ENCODE measurements around the gene NUP205.
"Not testable (repeated sequence)": the region's sequence is repeated elsewhere in the genome, so short reads cannot be mapped to it uniquely, and the experiment has no call there.

Gene NUP205

DNA sequence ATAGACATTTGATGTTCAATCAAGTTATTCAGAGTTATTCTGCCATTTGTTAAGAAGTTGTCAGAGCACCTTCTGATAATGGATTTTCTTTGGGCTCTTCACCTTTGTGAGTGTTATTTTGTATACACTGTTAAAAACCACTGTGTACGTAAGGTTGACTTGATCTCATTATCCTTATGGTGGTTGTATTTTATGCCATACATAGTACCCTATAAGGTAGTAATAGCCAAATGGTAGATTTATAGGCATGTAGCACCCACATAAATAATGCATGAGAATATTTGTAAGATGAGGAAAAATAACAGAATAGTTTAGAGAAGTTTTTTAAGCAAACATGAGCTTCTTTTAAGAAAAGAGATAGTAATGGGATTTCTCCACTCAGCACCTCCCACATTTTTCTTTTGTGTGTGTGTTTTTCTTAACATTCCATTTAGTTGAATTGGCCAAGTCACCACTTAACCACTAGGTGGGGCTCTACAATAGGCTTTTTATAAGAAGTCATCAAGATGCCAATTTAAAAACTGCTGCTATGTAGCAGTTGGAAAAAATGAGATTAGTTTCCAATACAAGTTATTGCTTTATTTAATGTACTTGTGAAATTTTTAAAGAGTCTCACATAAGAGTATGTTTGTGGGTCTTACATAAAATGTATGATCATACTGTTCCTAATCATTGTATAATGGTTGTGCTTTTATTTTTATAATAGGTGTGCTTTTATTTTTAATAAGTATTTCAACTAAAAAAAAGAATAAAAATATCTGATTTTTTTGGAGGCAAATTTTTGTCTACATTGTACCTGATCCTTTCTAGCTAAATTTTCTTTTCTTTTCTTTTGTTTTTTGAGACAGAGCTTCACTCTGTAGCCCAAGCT lies 63.5 kb downstream of the NUP205 start:
- no peak for DNase-seq (ENCODE audit: low read depth)

DNA sequence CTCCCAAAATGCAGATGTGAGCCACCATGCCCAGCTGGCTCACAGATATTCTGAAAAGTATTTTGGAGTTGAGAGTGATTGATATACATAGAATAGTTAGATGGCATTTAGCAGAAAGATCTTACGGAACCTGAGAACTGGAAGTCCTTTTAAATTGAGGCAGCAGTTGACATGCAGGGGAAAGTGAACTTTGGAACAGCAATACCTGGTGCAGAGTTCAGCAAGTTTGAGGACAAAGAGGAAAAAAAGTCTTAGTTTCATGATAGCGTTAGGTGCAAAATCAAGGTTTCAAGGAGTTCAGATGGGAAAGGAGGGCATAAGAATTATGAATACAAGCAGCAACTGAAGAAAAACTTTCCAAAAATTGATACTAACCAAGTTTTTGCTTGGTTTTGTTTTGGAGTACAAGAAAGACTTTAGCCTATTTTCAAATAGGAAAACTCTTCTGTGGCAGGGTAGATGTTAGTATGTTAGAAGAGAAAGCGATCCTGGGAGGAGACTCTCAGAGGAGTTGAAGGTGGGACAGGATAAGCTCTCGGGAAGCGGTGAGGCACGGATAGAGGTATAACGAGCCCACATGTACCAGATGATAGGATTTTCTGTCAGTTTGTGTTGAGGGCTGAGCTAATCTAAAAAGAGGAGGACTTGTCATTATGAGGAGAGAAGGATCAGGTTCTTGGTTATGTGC lies 76.6 kb downstream of the NUP205 start:
- DNase-seq (ENCODE audit: low read depth): no peak

DNA sequence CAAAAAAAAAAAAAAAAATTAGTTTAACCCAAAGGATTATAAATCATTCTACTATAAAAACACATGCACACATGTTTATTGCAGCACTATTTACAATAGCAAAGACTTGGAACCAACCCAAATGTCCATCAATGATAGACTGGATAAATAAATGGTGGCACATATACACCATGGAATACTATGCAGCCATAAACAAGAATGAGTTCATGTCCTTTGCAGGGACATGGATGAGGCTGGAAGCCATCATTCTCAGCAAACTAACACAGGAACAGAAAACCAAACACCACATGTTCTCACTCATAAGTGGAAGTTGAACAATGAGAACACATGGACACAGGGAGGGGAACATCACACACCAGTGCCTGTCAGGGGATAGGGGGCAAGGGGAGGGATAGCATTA lies 82.0 kb downstream of the NUP205 start:
- not testable (repeated sequence) for DNase-seq (ENCODE audit: low read depth)

DNA sequence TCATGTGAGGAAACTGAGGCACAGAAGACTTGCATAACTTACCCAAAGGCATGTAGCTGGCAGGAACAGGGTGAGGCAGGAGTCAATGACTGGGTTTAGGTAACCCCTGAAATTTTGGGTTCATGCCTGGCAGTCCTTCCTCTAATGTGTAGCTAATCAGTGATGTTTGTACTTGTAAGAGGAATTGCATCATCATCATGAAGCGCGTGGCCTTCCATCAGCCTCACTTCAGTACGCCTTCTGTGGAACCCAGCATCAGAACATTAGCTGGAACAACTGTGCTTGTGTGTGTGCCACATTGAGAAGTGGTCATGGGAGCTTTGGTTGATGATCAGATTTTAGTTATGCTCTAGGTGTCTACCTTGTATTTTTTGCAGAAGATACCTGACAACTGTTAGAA lies 86.4 kb downstream of the NUP205 start:
- no peak for DNase-seq (ENCODE audit: low read depth)

DNA sequence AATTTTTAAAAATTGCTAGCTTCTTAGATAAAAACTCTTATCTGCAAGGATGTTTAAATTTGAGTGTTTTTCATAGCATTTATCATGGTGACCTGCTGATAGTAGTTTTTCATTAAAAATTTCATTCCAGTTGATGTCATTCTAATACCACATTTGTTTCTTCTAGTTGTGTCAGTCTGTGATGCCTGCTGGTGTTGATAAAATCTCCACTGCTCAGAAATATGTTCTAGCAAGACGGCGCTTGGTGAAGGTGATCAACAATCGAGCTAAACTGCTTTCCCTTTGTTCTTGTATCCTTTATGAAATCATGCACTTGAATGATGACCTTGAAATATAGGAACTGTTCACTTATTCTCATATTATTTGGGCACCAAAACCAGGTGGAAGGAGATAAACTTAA lies 87.0 kb downstream of the NUP205 start:
- no peak for DNase-seq (ENCODE audit: low read depth)

DNA sequence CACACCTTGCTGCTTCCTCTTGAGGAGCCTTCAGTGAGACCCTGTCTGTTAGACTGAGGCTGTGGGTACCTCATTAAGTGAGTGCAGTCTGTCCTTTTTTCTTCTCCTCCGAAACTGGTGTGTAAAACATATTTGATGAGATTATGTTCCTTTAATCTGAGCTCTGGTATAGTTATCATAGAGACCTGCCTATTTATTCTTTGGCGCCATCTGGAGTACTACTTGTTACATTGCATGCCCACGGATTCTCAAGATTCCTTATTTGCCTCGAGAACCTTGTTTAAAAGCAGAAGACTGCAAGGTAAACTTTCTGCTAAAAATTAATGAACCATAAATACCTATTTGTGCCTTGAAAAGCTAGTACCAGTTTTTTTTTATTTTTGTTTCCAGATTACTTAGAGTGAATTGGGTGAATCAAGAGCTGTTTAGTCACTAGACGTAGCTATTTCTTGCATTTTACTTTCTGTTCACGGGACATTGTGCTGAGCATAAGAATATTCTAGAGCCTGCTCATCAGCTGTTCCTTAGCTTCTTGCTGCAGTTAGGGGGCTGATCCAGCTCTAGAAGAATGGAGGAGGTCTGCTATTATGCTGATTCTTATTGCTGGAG lies 87.7 kb downstream of the NUP205 start:
- DNase-seq (ENCODE audit: low read depth): no peak

DNA sequence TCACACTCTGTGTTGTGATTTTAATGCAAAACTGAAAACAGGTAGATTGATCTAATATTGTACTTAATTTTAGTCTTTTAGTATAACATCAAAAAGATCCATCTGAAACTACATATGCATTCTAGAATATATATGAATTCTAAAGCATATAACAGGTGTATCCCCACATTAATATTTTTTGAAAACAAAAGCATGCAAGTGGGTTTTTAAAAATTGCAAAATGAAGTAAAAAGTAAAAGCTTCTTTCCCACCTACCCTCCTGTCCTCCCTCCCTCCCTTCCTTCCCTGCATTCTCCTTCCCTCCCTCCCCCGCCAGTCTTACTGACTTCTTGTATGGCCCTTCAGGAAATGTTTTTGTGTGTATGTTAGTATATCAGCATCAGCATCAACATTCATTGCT lies 90.0 kb downstream of the NUP205 start:
- DNase-seq (ENCODE audit: low read depth): no peak

DNA sequence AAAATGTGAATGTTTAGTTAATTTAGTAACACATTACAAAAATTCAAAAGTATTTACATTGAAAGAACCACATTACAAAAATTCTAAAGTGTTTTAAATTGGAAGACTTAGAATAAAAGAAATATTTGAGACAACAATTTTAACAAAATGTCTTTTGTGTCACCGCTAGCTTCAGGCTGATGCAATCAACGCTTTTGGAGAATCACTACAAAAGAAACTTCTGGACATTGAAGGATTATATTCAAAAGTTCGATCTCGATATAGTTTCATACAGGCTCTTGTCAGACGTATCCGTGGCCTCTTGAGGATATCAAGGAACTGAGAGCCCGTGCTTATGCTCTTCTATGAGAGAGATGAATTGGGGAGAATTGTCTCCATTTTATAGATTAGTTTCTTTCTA lies 90.5 kb downstream of the NUP205 start:
- DNase-seq (ENCODE audit: low read depth): no peak

DNA sequence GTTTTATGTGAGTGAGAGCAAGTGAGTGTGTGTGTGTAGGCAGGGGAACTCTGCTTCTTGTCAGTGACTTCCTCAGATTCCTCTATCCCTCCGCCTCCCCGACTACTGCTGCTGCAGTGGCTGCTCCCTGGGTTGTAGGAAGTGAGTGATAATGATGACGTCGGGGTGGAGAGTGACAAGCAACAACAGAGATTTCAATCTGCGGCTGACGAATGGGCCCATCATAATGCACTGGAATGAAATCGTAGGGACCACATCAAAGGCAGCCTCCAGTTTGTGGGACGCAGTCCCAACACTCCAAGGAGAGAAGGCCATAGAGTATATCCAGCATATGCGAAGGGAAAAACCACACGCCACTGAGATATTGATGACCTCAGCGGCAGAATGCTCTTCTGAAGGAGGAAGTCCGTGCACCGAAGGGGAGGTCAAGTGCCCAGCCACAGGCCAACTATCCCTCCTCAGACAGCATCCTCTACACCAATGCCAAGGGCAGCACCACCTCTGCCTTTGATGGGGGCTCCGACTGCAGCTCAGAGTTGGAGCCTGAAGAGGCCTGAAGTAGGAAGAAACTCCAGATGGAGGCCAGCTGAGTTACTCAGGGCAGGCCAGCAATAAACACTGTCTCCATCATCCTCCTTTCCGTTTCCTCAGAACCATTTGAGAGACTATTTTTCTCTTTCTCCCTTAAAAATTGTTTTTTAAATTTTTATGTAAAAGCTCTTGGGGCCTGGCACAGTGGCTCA lies 93.3 kb downstream of the NUP205 start:
- peak; percentile 34 for DNase-seq (ENCODE audit: low read depth)

DNA sequence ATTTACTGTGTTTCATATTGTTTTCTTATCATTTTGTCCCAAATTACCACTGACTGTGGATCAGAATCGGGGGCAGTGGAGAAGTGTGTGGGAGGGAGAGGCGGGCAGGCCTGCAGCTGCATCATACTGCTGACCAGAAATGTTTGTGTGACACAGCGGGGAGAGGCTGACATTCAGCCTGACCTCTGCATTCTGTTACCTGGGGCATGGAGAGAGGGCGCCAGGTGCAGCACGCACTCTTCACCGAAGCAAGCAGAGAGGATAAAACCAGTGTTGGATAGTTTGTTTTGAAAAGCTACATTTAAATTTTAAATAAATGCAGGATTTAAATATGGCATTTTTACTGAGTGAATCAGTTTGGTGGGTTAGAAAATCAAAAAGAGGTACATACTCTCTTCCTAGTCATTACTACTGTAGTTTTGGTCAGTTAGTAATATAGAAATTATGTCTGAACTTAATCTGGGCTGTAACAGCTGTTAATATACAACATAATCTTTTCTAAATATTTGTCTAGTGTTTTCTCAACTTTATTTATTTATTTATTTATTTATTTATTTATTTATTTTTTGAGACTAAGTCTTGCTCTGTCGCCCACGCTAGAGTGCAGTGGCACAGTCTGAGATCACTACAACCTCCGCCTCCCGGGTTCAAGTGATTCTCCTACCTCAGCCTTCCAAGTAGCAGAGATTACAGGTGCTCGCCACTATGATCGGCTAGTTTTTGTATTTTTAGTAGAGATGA lies 95.8 kb downstream of the NUP205 start:
- no peak for DNase-seq (ENCODE audit: low read depth)

DNA sequence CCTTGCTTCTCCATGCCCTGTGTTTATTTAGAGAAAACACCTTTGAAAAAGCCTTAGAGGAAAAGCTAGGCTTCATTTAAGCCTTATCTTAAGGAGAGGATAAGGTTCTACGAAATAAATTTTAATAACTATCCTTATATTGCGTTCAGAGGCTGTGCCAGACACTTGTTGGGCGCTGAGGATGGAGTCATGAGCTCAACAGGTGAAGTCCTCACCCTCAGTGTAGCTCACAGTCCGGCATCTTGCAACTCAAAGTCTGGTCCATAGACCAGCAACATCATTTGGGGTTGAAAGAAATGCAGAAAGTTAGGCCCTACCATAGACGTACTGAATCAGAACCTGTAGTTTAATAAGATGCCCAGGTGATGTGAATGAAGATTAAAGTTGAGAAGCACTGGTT lies 100.8 kb downstream of the NUP205 start:
- no peak for DNase-seq (ENCODE audit: low read depth)

DNA sequence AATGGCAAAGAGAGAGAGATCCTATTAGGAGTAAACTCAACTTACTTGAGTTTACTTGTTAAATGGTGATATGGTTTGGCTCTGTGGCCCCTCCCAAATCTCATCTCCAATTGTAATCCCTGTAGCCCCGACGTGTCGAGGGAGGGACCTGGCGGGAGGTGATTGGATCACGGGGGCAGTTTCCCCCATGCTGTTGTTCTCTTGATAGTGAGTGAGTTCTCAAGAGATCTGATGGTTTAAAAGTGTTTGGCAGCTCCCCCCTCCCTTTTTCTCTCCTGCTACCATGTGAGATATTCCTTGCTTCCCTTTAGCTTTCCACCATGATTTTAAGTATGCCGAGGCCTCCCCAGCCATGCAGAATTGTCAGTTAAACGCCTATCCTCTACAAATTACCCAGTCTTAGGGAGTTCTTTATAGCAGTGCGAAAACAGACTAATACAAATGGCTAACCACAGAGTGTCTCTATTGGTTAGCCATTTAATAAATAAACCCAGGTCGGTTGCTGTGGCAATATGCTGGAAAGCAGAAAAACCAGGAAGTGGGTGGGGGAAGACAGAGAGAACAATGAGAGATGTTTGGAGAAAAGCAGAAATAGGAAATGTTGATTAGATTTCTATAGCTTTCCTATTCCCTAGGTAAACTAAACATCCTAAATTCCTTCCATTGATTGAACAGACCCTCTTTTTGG lies 101.6 kb downstream of the NUP205 start:
- no peak for DNase-seq (ENCODE audit: low read depth)

DNA sequence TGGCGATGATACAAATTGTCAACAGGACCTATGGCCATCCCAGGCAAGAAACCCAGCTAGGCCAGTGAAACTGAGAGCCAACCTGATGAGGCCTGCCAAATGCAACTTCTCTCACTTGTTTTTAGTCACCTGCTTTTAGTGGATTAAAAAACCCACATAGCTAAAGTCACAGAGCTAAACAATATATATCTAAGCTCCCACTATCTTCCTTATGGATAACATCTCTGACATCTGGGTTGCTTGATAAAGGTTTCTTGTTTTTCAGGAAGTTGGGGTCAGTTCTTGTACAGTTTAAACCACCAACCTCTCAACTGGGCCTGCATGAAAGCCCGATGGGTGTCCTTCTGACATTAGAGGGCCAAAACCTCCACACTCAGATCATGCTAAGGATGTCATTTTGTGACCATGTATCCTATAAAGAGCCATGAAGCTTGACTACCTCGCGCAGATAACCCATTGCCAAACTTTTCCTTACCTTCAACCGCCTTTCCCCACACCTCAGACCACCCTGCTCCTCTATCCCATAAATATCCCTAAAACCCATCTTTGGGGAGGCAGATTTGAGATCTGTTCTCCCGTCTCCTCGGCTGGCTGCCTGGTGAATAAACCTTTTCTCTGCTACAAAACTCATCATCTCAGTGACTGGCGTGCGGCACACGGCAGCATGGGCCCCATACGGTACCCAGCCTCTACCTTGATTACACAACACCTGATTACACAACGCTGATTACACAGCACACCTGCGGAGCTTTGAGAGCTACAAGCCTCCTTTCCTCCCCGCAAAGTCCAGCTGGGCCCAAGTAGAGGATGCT lies 103.8 kb downstream of the NUP205 start:
- no peak for DNase-seq (ENCODE audit: low read depth)

DNA sequence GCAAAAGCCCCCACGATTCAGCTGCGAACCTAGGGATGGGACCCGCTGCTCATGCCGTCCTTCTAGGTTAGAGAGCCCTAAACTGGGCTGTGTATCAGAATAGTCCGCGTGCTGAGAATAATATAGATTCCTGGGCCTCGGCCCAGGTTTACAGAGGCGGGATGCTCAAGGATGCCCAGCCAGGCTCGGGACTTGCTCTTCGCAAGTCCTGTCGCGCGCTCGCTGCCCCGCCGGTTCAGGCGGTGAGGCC lies 104.3 kb downstream of the NUP205 start:
- DNase-seq (ENCODE audit: low read depth): no peak

DNA sequence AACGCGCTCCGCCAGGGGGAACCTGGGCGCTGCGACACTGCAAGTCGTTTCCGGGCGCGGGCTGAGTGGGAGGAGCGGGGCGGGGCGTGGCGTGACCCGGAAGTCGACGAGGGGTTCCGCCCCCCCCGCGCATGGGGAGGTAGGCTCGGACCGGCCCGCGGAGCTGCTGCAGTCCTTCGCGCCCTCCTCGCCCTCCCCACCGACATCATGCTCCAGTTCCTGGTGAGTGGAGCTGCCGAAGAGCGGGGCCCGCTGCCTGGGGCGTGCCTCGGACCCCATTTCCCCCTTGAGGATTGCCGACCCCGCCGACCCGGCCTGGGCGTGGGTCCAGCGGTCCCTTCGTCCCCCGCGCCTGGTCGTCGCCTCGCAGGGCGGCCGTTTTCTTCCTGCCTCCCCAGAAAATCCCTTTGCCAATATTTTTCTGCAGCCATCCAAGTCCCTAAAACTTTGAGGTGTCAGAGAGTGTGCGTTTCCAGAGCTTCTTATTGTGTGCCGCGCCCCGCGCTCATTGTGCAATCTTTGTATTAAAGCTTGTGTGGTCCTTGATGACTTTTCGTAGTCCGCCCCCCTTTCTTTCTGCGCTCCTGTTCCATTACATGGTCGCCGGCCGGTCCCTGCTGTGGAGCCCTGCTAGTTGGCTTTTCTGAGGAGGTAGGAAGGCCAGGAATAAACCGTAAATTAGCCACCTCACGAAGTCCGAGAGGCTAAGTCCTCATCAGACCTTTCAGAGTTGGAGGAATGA lies 104.8 kb downstream of the NUP205 start, which contains the start of gene STMP1:
STMP1 (plus strand) TSS at position 142 of the 742 bp plus-strand sequence.
- DNase-seq (ENCODE audit: low read depth): peak; percentile 89

DNA sequence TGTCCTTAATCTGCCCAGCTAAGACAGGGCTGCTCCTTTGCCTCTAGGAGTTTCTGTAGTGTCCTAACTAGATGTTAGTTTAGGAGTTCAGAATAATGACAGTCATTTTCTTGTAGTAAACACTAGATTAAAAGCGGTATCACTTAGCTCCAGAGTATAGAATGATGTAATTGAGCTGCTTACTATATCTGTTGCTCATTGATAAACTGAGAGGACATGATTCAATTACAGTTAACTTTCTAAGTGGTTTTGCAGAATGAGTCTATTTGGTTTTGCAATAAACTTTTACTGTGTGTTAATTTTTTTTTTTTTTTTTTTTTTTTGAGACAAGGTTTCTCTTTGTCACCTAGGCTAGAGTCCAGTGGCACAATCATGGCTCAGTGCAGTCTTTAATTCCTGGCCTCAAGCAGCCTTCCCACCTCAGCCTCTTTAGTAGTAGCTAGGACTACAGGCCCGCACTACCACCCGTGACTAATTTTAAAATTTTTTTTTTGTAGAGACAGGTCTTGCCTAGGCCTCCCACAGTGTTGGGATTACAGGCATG lies 106.4 kb downstream of the NUP205 start:
- DNase-seq (ENCODE audit: low read depth): no peak

DNA sequence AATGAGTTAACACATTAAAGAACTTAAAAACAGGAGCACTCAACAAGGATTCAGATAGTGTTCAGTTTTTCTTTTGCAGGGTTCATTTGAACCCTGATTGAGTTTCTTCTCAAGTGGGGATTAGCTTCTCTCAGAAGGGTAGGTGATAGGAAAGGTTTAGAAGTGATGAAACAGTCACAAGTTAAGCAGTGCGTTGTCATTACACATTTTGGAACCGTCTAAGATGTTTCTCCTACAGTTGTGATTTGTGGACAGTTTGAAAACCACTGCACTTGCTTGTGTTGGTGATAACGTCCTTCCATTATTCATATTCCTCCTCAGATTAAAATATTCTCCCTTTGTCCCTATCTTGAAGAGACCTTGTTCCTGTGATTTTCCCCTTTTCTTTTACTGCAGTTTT lies 107.3 kb downstream of the NUP205 start:
- DNase-seq (ENCODE audit: low read depth): no peak

DNA sequence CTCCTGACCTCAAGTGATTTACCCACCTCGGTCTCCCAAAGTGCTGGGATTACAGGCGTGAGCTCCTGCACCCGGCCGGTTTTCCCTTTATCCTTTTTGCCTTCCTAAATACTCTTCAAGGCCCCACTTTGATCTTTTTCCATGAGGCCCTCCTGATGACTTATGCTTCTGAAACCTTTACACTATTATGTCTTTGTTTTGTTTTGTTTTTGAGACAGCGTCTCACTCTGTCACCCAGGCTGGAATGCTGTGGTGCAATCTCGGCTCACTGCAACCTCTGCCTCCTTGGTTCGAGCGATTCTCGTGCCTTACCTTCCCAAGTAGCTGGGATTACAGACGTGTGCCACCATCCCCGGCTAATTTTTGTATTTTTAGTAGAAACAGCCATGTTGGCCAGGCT lies 108.4 kb downstream of the NUP205 start:
- no peak for DNase-seq (ENCODE audit: low read depth)

DNA sequence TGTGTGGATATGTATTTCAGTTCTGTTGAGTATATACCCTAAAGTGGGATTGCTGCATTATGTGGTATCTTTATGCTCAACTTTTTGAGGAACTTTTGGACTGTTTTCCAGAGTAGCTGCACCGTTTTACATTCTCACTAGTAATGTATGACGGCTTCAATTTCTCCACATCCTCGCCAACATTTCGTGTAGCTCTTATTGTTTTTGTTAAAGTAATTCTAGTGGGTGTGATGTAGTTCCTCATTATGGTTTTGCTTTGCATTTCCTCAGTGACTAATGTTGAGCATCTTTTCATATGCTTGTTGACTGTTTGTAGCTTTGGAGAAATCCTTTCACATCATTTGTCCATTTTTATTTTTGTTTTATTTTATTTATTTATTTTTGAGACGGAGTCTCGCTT lies 109.1 kb downstream of the NUP205 start:
- no peak for DNase-seq (ENCODE audit: low read depth)

Data from CMK (cell line).